Mesothelial cell of epicardium (in vitro differentiated cells): ENCODE results near the gene FAT1. TPM values are rescaled to one million over a fixed set of nuclear protein-coding genes. Genes with fewer than 3 reads are reported as not detected.
A peak's percentile ranks its signal among the peaks of the same experiment; 100 is the strongest.

Source experiments
- DNase-seq, 2 experiments: peaks; one replicate each; pipeline ENCODE4 v3.0.0; 2021; ENCODE audit warnings: low spot score in 2 of 2; ENCODE audit not compliant: unreplicated experiment in 2 of 2
- H3K27ac Mint-ChIP-seq: 2 replicates; pipeline ENCODE4 v1.8.0; 2021; ENCODE audit warnings: mixed read lengths
- H3K27me3 Mint-ChIP-seq: 2 replicates; pipeline ENCODE4 v1.8.0; 2021; ENCODE audit warnings: low read depth, mixed read lengths
- H3K36me3 Mint-ChIP-seq: 2 replicates; pipeline ENCODE4 v1.8.0; 2021; ENCODE audit warnings: mixed read lengths
- H3K4me1 Mint-ChIP-seq: 2 replicates; pipeline ENCODE4 v1.8.0; 2021; ENCODE audit warnings: mixed read lengths
- H3K4me3 Mint-ChIP-seq: 2 replicates; pipeline ENCODE4 v1.8.0; 2021; ENCODE audit warnings: mild to moderate bottlenecking, moderate library complexity, mixed read lengths
- H3K9me3 Mint-ChIP-seq: 2 replicates; pipeline ENCODE4 v1.8.0; 2021; ENCODE audit warnings: mixed read lengths
- total RNA-seq: library from RNA; stranded (reverse); gene quantifications from 3 replicates; pipeline ENCODE4 v1.2.1, GENCODE V29; 2021
- TF ChIP-seq, protein P1 (sequence below): fragments of 200-600 bp; sonication (generic); IDR thresholded peaks from one replicate; pipeline ENCODE4 v1.5.0; 2021; ENCODE audit warnings: antibody characterized with exemption; ENCODE audit not compliant: unreplicated experiment

FAT1 gene
- total RNA-seq, 1 donor from 2014 or later, result 224 TPM

- no peak overlapping the region for H3K4me3 Mint-ChIP-seq
- H3K27me3 Mint-ChIP-seq, result no peaks in the 10 kb centered on the region
- H3K4me1 Mint-ChIP-seq, result peaks cover 12% of the 10 kb centered on the region
- H3K9me3 Mint-ChIP-seq, result peaks cover 4% of the 10 kb centered on the region
- TF ChIP-seq, protein P1, sequence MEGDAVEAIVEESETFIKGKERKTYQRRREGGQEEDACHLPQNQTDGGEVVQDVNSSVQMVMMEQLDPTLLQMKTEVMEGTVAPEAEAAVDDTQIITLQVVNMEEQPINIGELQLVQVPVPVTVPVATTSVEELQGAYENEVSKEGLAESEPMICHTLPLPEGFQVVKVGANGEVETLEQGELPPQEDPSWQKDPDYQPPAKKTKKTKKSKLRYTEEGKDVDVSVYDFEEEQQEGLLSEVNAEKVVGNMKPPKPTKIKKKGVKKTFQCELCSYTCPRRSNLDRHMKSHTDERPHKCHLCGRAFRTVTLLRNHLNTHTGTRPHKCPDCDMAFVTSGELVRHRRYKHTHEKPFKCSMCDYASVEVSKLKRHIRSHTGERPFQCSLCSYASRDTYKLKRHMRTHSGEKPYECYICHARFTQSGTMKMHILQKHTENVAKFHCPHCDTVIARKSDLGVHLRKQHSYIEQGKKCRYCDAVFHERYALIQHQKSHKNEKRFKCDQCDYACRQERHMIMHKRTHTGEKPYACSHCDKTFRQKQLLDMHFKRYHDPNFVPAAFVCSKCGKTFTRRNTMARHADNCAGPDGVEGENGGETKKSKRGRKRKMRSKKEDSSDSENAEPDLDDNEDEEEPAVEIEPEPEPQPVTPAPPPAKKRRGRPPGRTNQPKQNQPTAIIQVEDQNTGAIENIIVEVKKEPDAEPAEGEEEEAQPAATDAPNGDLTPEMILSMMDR, result no peak
- no peak overlapping the region for H3K27ac Mint-ChIP-seq
- H3K36me3 Mint-ChIP-seq, result peaks cover 74% of the 10 kb centered on the region
- DNase-seq, result no peak
Measured at GRCh38 chr4:186617921-186618320, 105.7 kb downstream of the FAT1 start.

DNA sequence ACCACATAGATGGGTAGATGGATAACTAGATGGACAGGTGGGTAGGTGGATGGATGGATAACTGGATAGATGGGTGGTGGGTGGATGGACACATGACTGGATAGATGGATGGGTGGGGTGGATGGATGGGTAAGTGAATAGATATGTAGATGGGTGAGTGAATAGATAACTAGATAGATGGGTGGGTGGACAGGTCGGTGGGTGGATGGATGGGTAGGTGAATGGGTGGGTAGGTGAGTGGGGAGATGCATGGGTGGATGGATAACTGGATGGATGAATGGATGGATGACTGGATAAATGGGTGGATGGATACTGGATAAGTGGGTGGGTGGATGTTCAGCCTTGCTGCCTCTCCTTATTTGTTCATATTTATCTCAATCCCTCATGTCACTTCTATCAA is 116.2 kb downstream of the FAT1 start:
- Mint-ChIP-seq H3K4me1 (no peaks in the 10 kb centered on the region), H3K9me3 (no peaks in the 10 kb centered on the region), H3K27ac (no peak overlapping the region), H3K4me3 (no peak overlapping the region), H3K36me3 (peaks cover 78% of the 10 kb centered on the region), H3K27me3 (no peaks in the 10 kb centered on the region)
- TF ChIP-seq, protein P1, result no peak
- DNase-seq, result no peak

DNA sequence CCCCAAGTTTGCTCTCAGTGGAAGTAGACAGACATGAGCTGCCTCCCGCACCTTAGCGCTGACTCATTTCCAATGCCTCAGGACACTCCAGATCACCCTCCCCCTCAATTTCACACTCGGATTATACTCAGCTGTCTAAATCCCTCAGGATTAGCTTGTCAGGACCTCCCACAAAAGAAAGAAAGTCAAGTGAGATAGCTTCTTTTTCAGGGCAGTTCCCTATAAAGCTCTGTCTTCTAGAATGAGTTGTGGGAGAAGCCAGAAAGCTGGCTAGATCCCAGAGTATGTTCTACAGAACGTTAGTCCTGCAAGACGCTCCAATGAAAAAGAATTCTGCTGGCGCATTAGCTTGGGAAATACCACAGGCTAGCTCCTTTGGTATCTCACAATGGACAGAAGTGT is 117.1 kb downstream of the FAT1 start:
- no peak for DNase-seq
- H3K4me3 Mint-ChIP-seq, result no peak overlapping the region
- H3K9me3 Mint-ChIP-seq, result no peaks in the 10 kb centered on the region
- H3K27ac Mint-ChIP-seq, result peak overlapping the region; percentile 14
- TF ChIP-seq, protein P1, result no peak
- H3K27me3 Mint-ChIP-seq, result no peaks in the 10 kb centered on the region
- H3K4me1 Mint-ChIP-seq, result no peaks in the 10 kb centered on the region
- peaks cover 84% of the 10 kb centered on the region for H3K36me3 Mint-ChIP-seq

DNA sequence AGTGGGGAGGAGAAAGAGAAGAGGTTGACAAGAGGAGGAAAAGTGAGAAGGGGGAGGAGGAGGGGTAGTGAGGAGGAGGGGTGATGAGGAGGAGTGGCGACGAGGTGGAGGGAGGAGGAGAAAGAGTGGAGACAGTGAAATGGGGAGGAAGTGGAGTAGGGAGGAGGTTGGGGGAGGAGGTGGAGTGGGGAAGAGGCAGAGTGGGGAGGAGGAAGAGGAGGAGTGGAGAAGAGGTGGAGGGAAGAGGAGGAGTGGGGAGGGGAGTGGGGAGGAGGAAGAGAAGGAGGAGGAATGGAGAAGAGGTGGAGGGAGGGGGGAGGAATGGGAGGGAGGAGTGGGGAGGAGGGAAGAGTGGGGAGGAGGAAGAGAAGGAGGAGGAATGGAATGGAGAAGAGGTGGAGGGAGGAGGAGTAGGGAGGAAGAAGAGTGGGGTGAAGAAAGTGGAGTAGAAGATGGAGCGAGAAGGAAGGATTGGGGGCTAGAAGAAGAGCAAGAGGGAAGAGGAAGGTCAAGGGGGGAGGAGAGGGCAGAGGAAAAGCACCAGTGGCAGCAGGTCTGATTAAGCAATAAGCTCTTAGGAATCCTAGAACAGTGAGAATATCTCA is 118.3 kb downstream of the FAT1 start:
- H3K36me3 Mint-ChIP-seq, result peaks cover 83% of the 10 kb centered on the region
- no peak overlapping the region for H3K27ac Mint-ChIP-seq
- H3K27me3 Mint-ChIP-seq, result no peaks in the 10 kb centered on the region
- no peaks in the 10 kb centered on the region for H3K9me3 Mint-ChIP-seq
- H3K4me1 Mint-ChIP-seq, result no peaks in the 10 kb centered on the region
- H3K4me3 Mint-ChIP-seq, result no peak overlapping the region
- TF ChIP-seq, protein P1, result no peak
- DNase-seq, result no peak

- no peak for DNase-seq
- Mint-ChIP-seq H3K27ac (no peak overlapping the region), H3K27me3 (no peaks in the 10 kb centered on the region), H3K36me3 (peaks cover 82% of the 10 kb centered on the region), H3K4me3 (no peak overlapping the region), H3K9me3 (no peaks in the 10 kb centered on the region), H3K4me1 (no peaks in the 10 kb centered on the region)
- TF ChIP-seq, protein P1, result no peak
Measured at GRCh38 chr4:186604124-186604807, 119.4 kb downstream of the FAT1 start.
